Ramos (cell line): Measurements from ENCODE around the gene ELAVL2.

Source experiments
- in situ Hi-C: fragments of 300-500 bp; cut with MboI; formaldehyde crosslinking; loops from one replicate; pipeline ENCODE4 v1.14.3; 2022; ENCODE audit warnings: low sequenced_read_pairs; ENCODE audit not compliant: unreplicated experiment

ELAVL2 gene

DNA sequence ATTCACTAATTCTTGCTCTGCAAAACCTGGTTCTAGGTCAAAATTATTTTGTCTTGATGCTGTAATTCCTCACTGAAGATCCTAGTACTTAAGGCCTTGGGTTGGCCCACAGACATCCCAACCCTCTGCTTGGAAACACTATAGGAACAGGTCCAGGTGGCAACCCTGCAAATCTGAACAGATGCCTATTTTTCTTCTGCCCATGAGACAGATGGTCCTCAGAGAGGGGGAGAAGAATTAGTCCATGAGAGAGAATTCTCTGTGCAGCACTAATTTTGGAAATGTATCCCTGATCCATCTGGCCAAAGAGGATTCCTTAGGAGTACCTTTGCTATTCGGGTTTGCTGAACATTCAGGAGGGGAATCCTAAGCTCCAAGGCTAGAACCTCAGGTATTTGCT is 156.3 kb downstream of the ELAVL2 start:
- in situ Hi-C loops: no loop called here

DNA sequence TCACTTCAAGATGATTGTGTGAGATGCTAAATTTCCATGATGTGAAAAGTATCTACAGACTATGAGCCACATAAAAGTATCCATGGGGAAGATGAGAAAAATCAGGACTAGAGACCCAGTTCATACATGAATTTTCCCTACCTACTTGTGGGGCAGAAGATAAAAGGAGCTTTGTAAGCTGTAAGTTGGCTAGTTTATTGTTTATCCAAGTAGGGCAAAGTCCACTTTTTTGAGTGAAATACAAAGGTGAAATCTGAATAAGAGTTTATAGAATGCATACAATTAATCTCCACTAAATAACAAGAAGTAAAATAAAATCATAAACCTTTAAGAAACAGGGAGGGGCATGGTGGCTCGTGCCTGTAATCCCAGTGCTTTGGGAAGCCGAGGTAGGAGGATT is 160.4 kb downstream of the ELAVL2 start:
- in situ Hi-C loops: no loop called here

DNA sequence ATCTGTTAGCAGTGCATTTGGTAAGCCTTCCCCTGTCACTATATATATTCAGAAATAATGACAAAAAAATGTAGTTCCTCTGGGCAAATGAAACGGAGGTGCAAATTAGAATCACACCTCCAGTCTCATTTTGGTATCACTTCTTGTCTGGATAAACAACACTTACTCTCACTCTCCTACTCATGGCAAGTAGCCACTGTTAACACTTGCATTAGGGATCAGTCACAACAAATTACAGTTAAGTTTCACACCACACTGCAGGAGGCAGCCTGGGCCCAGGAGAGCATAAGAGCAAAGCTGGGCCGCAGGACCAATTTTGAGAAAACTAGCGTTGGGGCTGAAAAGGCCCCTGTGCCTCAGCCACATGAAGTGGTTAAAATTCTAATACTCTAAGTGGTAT is 161.0 kb downstream of the ELAVL2 start:
- in situ Hi-C loops: no loop called here

DNA sequence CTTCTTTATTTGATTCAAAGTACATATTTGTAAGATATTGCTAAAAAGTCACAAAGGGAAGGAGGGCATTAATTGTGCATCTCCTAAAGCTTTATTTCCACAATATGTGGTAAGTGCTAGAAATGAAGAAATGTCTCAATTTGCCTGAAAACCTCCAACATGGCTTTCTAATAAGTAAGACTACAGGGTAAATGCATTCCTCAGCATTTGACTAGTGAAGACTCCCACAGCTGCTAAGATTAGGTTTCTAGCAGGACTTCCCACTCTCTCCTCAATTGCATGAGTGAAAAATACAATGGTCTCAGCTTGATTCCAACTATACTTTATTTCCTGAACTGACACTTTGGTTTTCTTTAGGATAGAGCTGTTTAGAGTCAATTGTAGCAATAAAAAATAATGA is 162.1 kb downstream of the ELAVL2 start:
- in situ Hi-C loops: no loop called here

DNA sequence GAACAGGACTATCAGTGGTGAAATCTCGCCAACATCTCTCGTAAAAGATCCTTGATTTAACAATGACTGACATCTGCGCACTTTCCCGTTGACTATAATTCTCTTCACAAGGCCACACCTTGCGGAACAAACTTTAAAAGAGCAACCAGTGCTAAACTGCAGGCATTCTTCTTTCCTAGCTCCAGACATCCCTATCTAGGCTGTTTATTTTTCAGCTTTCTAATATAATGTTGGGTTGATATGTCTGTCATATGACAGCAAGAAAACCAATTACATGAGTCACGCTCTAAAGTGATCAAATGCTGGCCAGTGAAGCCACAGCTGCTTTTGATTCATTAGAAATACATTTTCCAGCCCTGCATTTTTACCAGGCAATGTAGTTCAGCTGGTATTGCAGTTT is 162.5 kb downstream of the ELAVL2 start:
- in situ Hi-C loops: no loop called here

DNA sequence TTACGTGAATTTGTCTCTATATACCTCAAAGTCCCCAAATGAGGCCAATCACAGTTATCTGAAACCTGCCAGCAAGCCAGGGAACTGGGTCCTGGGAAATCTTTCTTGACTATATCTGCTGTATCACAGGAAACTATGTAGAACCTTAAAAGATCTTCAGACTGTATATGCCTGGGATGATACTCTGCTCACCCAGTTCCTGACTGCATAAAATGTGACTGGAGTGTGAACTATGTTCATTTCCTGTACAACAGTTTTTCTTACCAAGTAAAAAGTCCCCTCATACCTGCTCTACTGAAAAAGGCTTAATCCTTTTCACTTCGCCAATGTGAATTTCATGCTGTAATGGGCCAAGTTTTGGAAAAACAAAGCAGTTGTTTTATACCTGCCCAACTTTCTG is 162.9 kb downstream of the ELAVL2 start:
- in situ Hi-C loops: no loop called here

DNA sequence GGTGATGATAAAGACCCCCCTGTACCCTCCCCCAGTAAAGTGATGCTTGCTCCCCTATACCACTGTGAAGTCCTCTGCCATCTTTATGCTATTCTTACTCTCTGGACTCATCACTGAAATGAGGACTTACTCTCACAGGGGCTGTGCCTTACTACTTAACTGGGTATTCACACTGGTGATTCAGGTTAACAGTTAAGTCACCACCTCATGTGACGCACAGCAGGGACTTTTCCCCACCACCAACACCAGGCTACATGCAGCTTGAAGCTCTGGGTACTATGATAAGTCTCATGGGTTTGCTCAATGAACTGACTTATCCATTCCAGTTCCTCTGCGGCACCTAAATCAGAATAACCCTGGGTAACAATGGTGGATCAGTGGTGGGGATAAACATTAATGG is 163.7 kb downstream of the ELAVL2 start:
- in situ Hi-C loops: no loop called here

DNA sequence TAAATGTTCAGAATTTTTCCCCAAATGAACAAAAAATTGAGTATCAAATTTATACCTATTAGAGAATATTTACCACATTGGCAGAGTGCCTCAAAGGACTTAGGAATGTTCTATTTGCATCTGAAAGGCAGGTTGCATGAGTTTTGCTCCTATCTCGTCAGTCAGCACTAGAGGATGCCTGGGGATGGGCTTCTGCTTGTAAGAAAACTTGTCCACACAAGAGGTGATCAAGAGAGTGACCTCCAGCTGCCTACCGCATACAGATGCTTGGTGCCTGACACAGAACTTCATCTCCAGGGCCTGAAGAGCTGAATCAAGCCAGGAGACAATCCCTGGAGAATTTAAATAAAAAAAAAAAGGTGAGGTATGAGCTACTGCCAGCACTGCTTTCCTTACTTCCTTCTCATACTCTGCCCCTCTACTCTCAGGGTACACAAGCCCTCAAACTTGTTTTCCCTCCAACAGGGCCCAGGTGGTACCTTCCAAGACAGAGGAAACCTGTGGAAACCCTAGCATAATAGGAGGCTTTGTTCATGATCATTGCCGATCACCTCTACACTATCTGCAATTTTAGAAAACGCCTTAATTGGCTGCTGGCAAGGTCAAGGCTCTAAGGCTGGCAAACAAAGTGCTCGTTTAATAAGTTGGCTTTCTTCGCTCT is 166.6 kb downstream of the ELAVL2 start:
- in situ Hi-C loops: no loop called here

DNA sequence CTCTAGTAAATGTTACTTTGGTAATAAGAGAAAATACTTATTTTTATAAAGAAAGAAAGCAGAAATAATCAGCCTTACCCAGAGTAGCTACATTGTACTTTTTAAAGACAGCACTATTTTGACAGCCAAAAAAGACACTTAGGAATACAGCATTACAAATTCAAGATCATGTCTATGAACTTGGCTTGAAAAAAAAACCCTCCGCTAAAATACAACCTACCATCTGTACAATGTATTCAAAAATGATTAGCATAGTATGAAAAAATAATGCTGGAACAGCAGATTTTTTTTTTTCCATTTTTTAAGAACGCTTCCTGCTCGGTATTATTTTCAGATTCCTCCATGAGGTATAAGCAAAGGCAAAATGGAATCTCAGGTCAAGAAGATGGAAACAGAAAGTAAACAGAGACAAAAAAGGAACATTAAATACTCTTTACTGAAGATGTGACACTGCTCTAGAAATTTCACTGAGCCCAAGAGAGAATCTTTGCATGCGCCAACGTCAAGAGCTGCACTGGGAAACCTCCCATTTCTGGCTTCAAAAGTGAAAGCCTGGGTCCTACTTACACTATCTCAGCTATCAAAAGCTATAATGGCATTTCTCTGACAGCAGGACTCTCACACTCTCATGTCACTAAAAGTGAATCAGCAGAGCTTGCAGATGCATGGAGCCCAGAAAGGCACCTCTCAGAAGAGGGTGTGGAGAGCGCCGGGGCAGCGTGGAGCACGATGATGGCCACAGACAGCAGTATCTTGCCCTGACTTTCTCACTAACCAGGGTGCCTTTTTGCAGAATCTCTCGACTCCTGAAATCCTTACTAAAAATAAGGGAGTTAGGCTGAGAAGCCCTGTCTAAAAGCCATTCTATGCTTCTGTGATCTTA is 167.4 kb downstream of the ELAVL2 start:
- in situ Hi-C loops: no loop called here

DNA sequence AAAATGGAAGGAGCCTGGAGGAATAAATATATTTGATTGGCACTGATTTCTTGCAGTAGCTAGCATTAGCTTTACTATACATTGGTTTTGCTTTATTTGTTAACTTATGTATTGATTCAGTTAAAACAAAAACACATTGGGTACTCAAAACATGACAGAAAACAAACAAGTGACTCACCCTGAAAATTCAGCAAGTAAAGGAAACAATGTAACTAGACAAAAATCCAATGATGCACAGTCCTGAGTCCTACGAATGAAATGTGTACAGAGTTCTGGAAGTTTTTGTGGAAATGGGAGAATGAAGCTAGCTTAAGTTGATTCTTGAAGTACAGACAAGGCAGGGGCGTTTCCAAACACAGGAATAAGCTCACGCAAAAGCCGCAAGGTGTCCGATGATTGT is 175.0 kb downstream of the ELAVL2 start:
- in situ Hi-C loops: no loop called here

DNA sequence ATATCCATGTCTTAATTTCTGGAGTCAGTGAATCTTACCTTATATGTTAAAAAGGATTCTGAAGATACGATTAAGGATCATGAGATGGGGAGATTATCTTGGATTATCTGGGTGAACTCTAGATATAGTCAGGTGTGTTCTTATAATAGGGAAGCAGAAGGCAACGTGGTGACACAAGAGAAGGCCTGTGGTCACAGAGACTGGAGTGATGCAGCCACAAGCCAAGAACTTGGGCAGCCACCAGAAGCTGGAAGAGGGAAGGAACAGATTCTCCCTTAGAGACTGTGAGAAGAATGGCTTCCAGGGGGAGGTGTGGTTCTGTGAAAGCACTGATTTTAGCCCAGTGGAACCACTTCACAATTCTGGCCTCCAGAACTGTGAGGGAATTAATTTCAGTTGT is 177.4 kb downstream of the ELAVL2 start:
- in situ Hi-C loops: no loop called here

DNA sequence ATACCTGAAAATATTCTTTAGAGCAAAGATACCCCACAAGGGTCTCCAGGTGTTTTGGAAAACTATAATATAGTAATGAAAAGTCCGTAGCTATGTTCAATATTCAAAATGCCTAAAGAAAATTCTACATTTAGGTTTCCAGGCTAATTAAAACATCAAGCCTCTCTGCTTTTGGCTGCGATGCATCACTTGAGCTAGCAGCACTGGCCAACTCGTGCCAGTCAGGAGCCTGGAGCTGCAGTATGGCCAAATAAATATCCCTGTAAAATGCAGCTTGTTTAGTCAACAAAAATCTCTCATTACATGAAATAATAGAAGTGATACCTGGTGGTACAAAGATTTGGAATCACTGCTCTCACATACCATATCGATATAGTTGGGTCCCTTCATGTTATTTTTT is 181.1 kb downstream of the ELAVL2 start:
- in situ Hi-C loops: no loop called here

DNA sequence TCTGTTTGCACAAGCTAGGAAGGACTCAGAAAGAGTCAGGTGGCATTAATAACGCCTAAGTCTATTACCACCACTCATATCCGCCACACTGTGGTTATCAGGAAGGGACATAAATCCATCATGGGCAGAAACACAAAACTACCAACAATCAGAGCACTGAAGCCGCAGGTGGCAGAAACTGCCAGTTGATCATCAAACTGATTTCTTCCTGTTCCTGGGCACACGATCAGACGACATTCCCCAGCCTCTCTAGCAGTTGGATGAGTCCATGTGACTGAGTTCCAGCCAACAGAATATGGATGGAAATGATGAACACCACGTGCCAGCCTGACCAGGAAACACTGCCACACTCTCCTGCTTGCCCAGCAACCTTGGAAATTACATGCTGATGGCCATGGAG is 181.7 kb downstream of the ELAVL2 start:
- in situ Hi-C loops: no loop called here

DNA sequence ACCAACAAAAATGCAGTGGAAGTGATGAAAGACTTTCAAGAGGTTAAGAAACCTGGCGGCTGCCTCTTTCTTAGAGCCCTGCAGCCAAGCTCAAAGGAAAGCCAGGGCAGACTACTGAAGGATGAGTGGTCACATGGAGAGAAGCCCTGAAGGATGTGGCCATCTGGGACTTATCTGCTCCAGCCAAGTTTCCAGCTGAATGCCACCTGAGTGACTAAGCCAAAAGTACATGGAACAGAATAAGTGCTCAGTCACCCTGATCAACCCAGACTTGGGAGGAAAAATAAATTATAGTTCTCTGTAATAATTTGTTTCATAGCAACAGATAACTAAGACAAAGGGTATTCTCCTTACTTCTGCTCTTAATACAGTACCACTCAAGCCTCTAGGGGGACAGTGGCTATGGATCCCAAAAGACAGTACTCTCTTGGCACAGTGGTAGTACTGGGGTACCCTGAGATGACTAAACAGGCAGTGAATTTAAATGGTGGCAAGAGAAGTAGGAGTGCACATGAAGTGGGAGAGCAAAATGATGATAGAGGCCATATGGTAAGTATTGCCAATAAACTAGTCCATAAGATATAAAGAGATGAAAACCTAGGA is 182.3 kb downstream of the ELAVL2 start:
- in situ Hi-C loops: no loop called here
